HUES48 (cell line): ENCODE results near the gene MS4A2.
"Not testable (repeated sequence)": the region's sequence is repeated elsewhere in the genome, so short reads cannot be mapped to it uniquely, and the experiment has no call there.

Experiments
- H3K27ac ChIP-seq: one replicate; pipeline ENCODE4 v1.7.0; 2013; ENCODE audit warnings: low read depth, low read length, inconsistent platforms
- H3K27me3 ChIP-seq: 2 replicates; pipeline ENCODE4 v1.6.1; 2013; ENCODE audit warnings: mild to moderate bottlenecking, low read length; ENCODE audit not compliant: control insufficient read depth, insufficient read depth
- H3K36me3 ChIP-seq: 2 replicates; pipeline ENCODE4 v1.6.1; 2013; ENCODE audit warnings: low read length; ENCODE audit not compliant: control insufficient read depth, insufficient read depth
- H3K4me1 ChIP-seq: 2 replicates; pipeline ENCODE4 v1.6.1; 2013; ENCODE audit warnings: mild to moderate bottlenecking, low read length; ENCODE audit not compliant: control insufficient read depth, insufficient read depth
- H3K4me3 ChIP-seq: 2 replicates; pipeline ENCODE4 v1.5.1; 2013; ENCODE audit warnings: mild to moderate bottlenecking, low read depth, low read length
- H3K9ac ChIP-seq: 2 replicates; pipeline ENCODE4 v1.6.1; 2013; ENCODE audit warnings: mild to moderate bottlenecking, low read depth, low read length, moderate library complexity
- H3K9me3 ChIP-seq: 2 replicates; pipeline ENCODE4 v1.6.1; 2013; ENCODE audit warnings: low read length; ENCODE audit not compliant: control insufficient read depth, insufficient read depth

The MS4A2 gene

GRCh38 chr11:60101368-60101767 is 12.9 kb downstream of the MS4A2 start:
- not testable (repeated sequence) for H3K9me3 ChIP-seq, H3K36me3 ChIP-seq, H3K4me1 ChIP-seq, H3K4me3 ChIP-seq, H3K27ac ChIP-seq, H3K27me3 ChIP-seq, H3K9ac ChIP-seq

- not testable (repeated sequence) for H3K4me3 ChIP-seq, H3K27me3 ChIP-seq, H3K27ac ChIP-seq, H3K4me1 ChIP-seq, H3K9ac ChIP-seq, H3K9me3 ChIP-seq, H3K36me3 ChIP-seq
Observed at GRCh38 chr11:60104471-60105115, 16.1 kb downstream of the MS4A2 start.

GRCh38 chr11:60108631-60109030 is 20.2 kb downstream of the MS4A2 start:
- not testable (repeated sequence) for H3K27me3 ChIP-seq, H3K4me3 ChIP-seq

GRCh38 chr11:60111793-60112192 is 23.3 kb downstream of the MS4A2 start:
- H3K9me3 ChIP-seq: no peaks in the 10 kb centered on the region
- H3K9ac ChIP-seq: no peak overlapping the region
- no peaks in the 10 kb centered on the region for H3K36me3 ChIP-seq
- H3K4me1 ChIP-seq: peaks cover 3% of the 10 kb centered on the region; the same call in 1 of the 2 replicates
- H3K4me3 ChIP-seq: no peak overlapping the region
- H3K27ac ChIP-seq: no peak overlapping the region
- no peaks in the 10 kb centered on the region for H3K27me3 ChIP-seq

More at GRCh38 chr11:60108631-60109030, 20.2 kb downstream of the MS4A2 start:
- H3K9me3 ChIP-seq, H3K27ac ChIP-seq, H3K36me3 ChIP-seq, H3K9ac ChIP-seq, H3K4me1 ChIP-seq: not testable (repeated sequence)

- Histone ChIP-seq H3K4me3 (no peak overlapping the region), H3K36me3 (no peaks in the 10 kb centered on the region), H3K27ac (no peak overlapping the region), H3K9me3 (no peaks in the 10 kb centered on the region), H3K27me3 (no peaks in the 10 kb centered on the region), H3K4me1 (peaks cover 29% of the 10 kb centered on the region), H3K9ac (no peak overlapping the region)
Observed at GRCh38 chr11:60116996-60117790, 28.7 kb downstream of the MS4A2 start.

- Histone ChIP-seq H3K27ac (no peak overlapping the region), H3K4me3 (no peak overlapping the region), H3K9me3 (no peaks in the 10 kb centered on the region), H3K27me3 (no peaks in the 10 kb centered on the region), H3K9ac (no peak overlapping the region), H3K36me3 (no peaks in the 10 kb centered on the region), H3K4me1 (peaks cover 29% of the 10 kb centered on the region)
Observed at GRCh38 chr11:60118338-60118737, 29.9 kb downstream of the MS4A2 start.

GRCh38 chr11:60119710-60120109 is 31.2 kb downstream of the MS4A2 start:
- H3K27ac ChIP-seq: no peak overlapping the region
- H3K4me3 ChIP-seq: no peak overlapping the region
- H3K9ac ChIP-seq: no peak overlapping the region
- H3K4me1 ChIP-seq: peaks cover 36% of the 10 kb centered on the region
- H3K9me3 ChIP-seq: no peaks in the 10 kb centered on the region
- H3K27me3 ChIP-seq: no peaks in the 10 kb centered on the region
- no peaks in the 10 kb centered on the region for H3K36me3 ChIP-seq

- H3K4me1 ChIP-seq: peaks cover 41% of the 10 kb centered on the region
- H3K9ac ChIP-seq: no peak overlapping the region
- no peak overlapping the region for H3K27ac ChIP-seq
- no peaks in the 10 kb centered on the region for H3K36me3 ChIP-seq
- no peaks in the 10 kb centered on the region for H3K27me3 ChIP-seq
- H3K4me3 ChIP-seq: no peak overlapping the region
- H3K9me3 ChIP-seq: no peaks in the 10 kb centered on the region
Observed at GRCh38 chr11:60121264-60121663, 32.8 kb downstream of the MS4A2 start.

GRCh38 chr11:60122414-60123036 is 34.1 kb downstream of the MS4A2 start:
- H3K9ac ChIP-seq: no peak overlapping the region
- H3K27ac ChIP-seq: no peak overlapping the region
- H3K9me3 ChIP-seq: no peaks in the 10 kb centered on the region
- H3K4me1 ChIP-seq: peaks cover 30% of the 10 kb centered on the region
- H3K4me3 ChIP-seq: no peak overlapping the region
- H3K36me3 ChIP-seq: no peaks in the 10 kb centered on the region
- no peaks in the 10 kb centered on the region for H3K27me3 ChIP-seq

- Histone ChIP-seq H3K9me3 (no peaks in the 10 kb centered on the region), H3K27me3 (no peaks in the 10 kb centered on the region), H3K36me3 (no peaks in the 10 kb centered on the region), H3K4me1 (peaks cover 24% of the 10 kb centered on the region), H3K4me3 (no peak overlapping the region), H3K9ac (no peak overlapping the region), H3K27ac (no peak overlapping the region)
Observed at GRCh38 chr11:60124802-60125432, 36.5 kb downstream of the MS4A2 start.
